Uterus (tissue), 2 donors: Measurements from ENCODE around the gene RFX4.

ENCODE experiments used
- CTCF ChIP-seq, 4 experiments: fragments of 200-600 bp in 2 of 4; fragments of 450-650 bp in 2 of 4; sonication (generic) in 2 of 4; IDR thresholded peaks; one replicate each; pipeline ENCODE4 v1.5.1; 2016 to 2019; ENCODE audit warnings: antibody characterized with exemption in 4 of 4, mild to moderate bottlenecking in 2 of 4, moderate library complexity in 1 of 4
- POLR2A ChIP-seq, 2 donors: fragments of 450-650 bp; IDR thresholded peaks; one replicate each; pipeline ENCODE4 v1.6.1; 2016; ENCODE audit warnings: antibody characterized with exemption in 2 of 2, mild to moderate bottlenecking in 1 of 2, moderate library complexity in 1 of 2

DNA sequence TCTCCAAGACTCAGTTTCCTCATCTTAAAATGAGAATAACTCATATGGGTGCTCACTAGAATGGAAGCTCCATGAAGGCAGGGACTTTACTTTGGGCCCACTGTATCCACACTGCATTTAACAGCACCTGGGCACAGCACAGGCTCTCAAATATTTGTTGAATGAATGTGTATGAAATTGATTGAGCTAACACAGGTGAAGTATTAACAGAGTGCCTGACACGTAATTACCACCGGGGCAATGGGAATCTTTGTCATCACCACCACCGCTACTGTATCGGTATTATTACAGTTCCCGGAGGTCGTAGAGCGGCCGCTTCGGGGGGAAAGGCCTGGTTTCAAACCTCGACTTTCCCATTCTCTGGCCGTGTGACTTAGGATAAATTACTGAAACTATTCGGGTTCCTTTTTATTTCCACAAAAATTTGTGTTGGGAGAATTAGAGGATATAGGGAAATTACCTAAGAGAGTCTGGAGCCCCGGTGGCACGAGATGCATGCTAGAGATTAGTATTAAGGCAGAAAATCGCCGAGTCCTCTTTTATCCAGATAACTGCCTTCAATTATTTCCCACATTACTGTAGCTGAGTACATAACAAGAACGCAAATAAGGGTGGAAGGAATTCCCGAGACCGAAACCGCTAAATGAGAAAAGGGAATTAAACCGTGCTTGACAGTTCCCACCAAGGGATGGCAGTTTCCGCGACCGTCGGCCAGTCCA is 190.6 kb downstream of the RFX4 start:
- no peak for TF ChIP-seq CTCF (IDR thresholded peaks at IDR 0.05)
- no peak for TF ChIP-seq POLR2A (IDR thresholded peaks at IDR 0.05)
